Non-pigmented ciliary epithelial cell (primary cell): ENCODE results near the gene NUP188.
"Not testable (repeated sequence)": the region's sequence is repeated elsewhere in the genome, so short reads cannot be mapped to it uniquely, and the experiment has no call there.

Experiments used
- DNase-seq: peaks from one replicate; pipeline ENCODE4 v3.0.0-alpha.2; 2010; ENCODE audit warnings: low read depth

The NUP188 gene

GRCh38 chr9:129028192-129028966, 80.9 kb downstream of the NUP188 start, which contains the start of gene SH3GLB2:
SH3GLB2 (minus strand) TSS chr9:129028331; CDS start chr9:129028154, 177 bp downstream.
- DNase-seq: peak; percentile 75

DNA sequence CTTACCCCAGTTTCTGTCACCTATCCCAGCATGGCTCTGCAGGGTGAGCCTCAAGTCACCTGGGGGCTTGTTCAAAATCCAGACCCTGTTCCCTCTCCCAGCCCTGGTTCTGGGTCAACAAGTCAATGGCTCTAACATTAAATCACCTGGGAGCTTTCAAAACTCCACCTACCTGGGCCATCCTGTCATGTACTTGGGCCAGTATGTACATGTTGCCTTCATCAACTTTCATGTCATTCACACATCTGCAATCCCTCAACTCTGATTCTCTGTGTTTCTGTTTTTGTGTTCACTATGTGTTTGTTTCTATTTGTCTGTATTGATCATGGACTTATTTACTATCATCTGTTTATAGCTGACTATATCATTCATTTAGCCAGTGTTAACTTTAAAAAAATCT, 82.7 kb downstream of the NUP188 start:
- no peak for DNase-seq

DNA sequence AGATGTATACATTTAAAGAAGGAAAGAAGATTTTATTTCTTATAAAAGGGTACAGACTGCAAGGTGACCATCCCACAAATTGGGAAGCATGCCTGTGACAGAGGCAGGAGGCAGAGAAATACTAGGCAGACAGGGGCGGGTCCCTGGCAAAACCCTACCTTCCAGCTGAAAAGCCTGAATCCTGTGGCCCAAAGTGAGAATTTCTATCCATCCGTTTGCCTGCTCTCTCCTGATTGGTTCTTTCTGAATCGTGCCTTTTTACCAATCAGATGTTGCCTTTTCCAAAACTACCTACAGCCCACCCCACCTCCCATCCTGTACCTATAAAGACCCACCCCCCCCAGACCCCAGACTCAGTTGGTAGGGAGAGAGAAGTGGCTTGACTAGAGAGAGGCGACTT, 84.0 kb downstream of the NUP188 start:
- DNase-seq: no peak

DNA sequence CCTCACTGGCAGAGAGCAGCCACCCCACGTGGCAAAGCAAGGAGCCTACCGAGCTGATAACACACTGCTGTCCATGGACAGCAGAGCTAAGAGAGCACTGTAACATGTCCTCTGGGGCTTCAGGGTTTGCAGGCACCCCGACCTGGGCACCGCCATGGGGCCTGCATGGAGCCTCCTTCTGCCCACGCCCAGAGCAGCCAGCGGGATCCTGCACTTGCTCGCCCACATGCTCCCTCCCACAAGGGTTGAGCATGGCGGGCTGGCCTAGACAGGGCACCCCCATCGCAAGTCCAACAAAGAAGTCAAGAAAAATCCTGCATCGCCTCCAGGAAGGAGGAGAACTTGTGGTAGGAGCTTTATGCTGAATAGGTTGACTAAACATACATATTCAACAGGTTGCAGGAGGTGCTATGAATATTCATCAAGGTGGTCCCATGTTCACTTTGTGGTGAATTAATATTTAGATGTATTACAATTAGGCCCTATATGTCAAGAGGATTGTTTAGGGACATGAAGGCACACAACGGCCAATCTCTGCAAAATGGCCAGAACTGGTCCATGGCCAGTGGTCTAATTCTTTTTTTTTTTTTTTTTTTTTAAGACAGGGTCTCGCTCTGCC, 85.2 kb downstream of the NUP188 start:
- no peak for DNase-seq

GRCh38 chr9:129033216-129033615, 85.7 kb downstream of the NUP188 start:
- DNase-seq: no peak

GRCh38 chr9:129035838-129036237, 88.3 kb downstream of the NUP188 start:
- not testable (repeated sequence) for DNase-seq

- DNase-seq: peak; percentile 94
Measured at GRCh38 chr9:129036241-129036922, 88.9 kb downstream of the NUP188 start, which contains the start of gene MIGA2. MIGA2 (plus strand) TSS chr9:129036626; CDS start chr9:129040595, 3,969 bp downstream.

DNA sequence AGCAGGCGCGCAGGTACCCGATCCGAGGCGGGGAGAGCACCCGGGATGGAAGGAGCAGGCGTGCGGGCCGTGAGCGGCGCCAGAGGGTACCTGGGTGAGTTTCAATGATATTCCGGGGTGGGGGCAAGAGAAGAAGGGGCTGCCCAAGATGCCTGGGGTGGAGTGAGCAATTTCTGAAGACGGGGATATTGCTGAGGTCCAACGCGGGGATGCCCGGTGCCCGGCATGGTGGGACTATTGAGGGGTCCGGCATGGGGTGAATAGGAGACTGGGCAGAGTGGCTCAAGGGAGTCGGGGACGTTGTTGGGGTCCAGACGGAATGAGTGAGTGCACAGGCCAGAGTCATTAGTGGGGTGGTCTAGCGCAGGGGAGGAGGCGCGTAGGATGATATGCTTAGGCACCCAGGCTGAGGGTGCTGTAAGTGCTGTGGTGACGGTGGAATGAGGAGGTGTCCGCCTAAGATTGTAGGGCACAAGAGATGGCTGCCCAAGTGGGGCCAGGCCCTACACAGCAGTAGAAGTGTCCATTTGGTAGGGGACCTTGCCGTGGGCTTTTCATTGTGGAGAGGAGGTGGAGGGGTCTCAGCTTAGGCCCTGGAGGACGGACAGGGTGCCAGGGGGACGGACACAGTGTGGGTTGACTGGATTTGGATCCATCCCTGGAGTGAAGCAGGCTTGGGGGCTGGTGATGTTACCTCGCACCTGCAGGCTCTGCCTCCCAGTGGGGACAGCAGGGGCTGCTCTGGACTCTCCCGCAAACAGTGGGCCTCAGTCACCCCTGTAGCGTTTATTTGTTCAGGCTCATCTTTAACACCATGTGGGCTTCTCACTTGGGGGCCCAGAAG, 89.6 kb downstream of the NUP188 start:
- DNase-seq: no peak

- no peak for DNase-seq
Measured at GRCh38 chr9:129037767-129038098, 90.2 kb downstream of the NUP188 start.

GRCh38 chr9:129038109-129038852, 90.8 kb downstream of the NUP188 start:
- no peak for DNase-seq

DNA sequence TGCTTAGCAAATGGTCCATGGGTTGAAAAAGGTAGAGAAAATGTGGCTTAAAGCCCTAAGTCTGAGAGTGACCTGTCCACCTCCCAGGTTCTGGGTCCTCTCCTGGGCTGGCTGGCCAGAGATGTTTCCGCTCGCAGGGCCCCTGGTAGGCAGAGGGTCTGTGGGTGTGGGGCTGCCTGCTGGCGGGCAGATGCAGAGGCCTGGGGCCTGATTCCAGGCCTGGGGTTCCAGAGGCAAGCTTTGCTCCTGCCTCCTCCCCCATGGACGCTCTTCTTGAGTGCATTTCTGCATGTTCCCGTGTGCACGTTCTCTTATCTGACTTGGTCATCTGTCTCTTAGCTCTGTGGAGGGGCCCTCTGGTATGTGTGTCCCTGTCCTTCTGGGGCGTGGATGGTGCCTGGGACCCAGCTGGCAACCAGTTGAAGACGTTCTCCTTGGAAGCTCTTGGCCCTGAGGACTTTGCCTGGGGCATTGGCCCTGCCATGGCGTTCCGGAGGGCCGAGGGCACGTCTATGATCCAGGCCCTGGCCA, 92.7 kb downstream of the NUP188 start:
- DNase-seq: no peak

GRCh38 chr9:129042016-129042415, 94.5 kb downstream of the NUP188 start:
- no peak for DNase-seq

GRCh38 chr9:129052592-129052991, 105.1 kb downstream of the NUP188 start:
- DNase-seq: no peak

DNA sequence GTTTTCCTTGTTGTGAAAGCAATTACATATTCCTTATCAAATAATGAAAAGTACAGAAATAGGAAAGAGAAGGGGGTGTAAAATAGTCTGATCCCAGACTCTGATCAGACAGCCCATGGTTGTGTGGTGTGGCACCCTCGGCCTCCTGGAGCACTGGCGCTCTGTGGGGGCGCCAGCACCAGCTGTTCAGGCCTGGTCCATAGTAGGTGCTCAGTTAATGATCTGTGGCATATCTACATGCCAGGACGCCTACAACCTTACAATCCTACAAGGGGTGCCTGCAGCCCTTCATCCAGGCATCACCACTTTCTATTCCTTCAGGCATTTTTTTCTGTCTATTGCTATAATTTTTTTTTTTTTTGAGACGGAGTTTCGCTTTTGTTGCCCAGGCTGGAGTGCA, 105.5 kb downstream of the NUP188 start:
- DNase-seq: no peak

- DNase-seq: no peak
Measured at GRCh38 chr9:129054163-129054851, 106.8 kb downstream of the NUP188 start.
